GM12878 (cell line): ENCODE results near the gene YIF1A. TPM values are rescaled to one million over a fixed set of nuclear protein-coding genes. Genes with fewer than 3 reads are reported as not detected.

Experiments used
- ATF2 ChIP-seq: IDR thresholded peaks from 2 replicates; pipeline ENCODE4 v1.6.1; 2012; ENCODE audit warnings: low read length, inconsistent platforms
- ATF7 ChIP-seq: fragments of 450-650 bp; IDR thresholded peaks from 2 replicates; pipeline ENCODE4 v1.6.1; 2016; ENCODE audit warnings: low read depth, mild to moderate bottlenecking
- BACH1 ChIP-seq: fragments of 450-650 bp; IDR thresholded peaks from 2 replicates; pipeline ENCODE4 v1.6.1; 2017; ENCODE audit warnings: mild to moderate bottlenecking, borderline replicate concordance
- BHLHE40 ChIP-seq, 2 experiments: fragments of 450-650 bp in 1 of 2; IDR thresholded peaks; 2 replicates each; pipeline ENCODE4 v1.6.1; 2011 to 2017; ENCODE audit warnings: low read depth in 2 of 2, borderline replicate concordance in 1 of 2, improper control_type of control experiment in 1 of 2, low read length in 1 of 2, mild to moderate bottlenecking in 1 of 2
- CHD2 ChIP-seq: IDR thresholded peaks from 2 replicates; pipeline ENCODE4 v1.6.1; 2011; ENCODE audit warnings: low read depth, low read length, improper control_type of control experiment, borderline replicate concordance
- CREB1 ChIP-seq: IDR thresholded peaks from 2 replicates; pipeline ENCODE4 v1.6.1; 2012; ENCODE audit warnings: low read depth, mild to moderate bottlenecking, inconsistent platforms
- HDAC2 ChIP-seq: fragments of 200-600 bp; sonication (generic); IDR thresholded peaks from 2 replicates; pipeline ENCODE4 v1.6.1; 2017
- KLF5 ChIP-seq: fragments of 450-650 bp; IDR thresholded peaks from 2 replicates; pipeline ENCODE4 v1.6.1; 2014; ENCODE audit warnings: mild to moderate bottlenecking; ENCODE audit not compliant: partially characterized antibody
- MTA2 ChIP-seq: fragments of 450-650 bp; IDR thresholded peaks from 2 replicates; pipeline ENCODE4 v1.6.1; 2016; ENCODE audit warnings: low read depth, mild to moderate bottlenecking, moderate library complexity
- POLR2A ChIP-seq: IDR thresholded peaks from 2 replicates; pipeline ENCODE4 v1.6.1; 2011; ENCODE audit warnings: low read depth, mild to moderate bottlenecking, low read length
- RAD51 ChIP-seq: fragments of 450-650 bp; IDR thresholded peaks from 2 replicates; pipeline ENCODE4 v1.6.1; 2016; ENCODE audit warnings: moderate library complexity, mild to moderate bottlenecking, inconsistent platforms
- SIX5 ChIP-seq: IDR thresholded peaks from 2 replicates; pipeline ENCODE4 v1.6.1; 2011; ENCODE audit warnings: mild to moderate bottlenecking, low read depth, low read length, moderate library complexity; ENCODE audit not compliant: severe bottlenecking
- SUZ12 ChIP-seq: fragments of 200-600 bp; sonication (generic); IDR thresholded peaks from one replicate; pipeline ENCODE4 v1.6.1; 2018; ENCODE audit warnings: antibody characterized with exemption, mild to moderate bottlenecking; ENCODE audit not compliant: unreplicated experiment
- TARDBP ChIP-seq: IDR thresholded peaks from 2 replicates; pipeline ENCODE4 v1.6.1; 2016; ENCODE audit warnings: borderline replicate concordance
- TCF3 ChIP-seq: IDR thresholded peaks from 2 replicates; pipeline ENCODE4 v1.6.1; 2012; ENCODE audit warnings: low read depth, mild to moderate bottlenecking, low read length, borderline replicate concordance; ENCODE audit not compliant: insufficient read depth
- YY1 ChIP-seq: IDR thresholded peaks from 2 replicates; pipeline ENCODE4 v1.6.1; 2011; ENCODE audit warnings: low read depth, mild to moderate bottlenecking, low read length
- ZBTB4 ChIP-seq: fragments of 450-650 bp; formaldehyde crosslinking; IDR thresholded peaks from 2 replicates; pipeline ENCODE4 v1.4.0; 2022; ENCODE audit warnings: mild to moderate bottlenecking, moderate library complexity
- polyA plus RNA-seq, 11 experiments: library from polyadenylated mRNA; depleted of rRNA in 4 of 11; unstranded in 6 of 11; stranded (reverse) in 5 of 11; fragments of >200 nt; fragmentation: Nextera tagmentation in 4 of 11; fragmentation: Illumina TruSeq in 1 of 11; extraction: Ambion mirVana in 4 of 11; extraction: Trizol in 1 of 11; gene quantifications; 1 replicate in 1 of 11; 2 replicates in 10 of 11; pipeline versions ENCODE4 v1.2.1 to v1.2.3, GENCODE V29; 2011 to 2016; ENCODE audit warnings: inconsistent platforms in 2 of 11, missing spikeins in 2 of 11, low read depth in 1 of 11
- total RNA-seq, 4 experiments: library from RNA; depleted of rRNA in 3 of 4; stranded (reverse); fragments of >200 nt in 3 of 4; fragmentation: Illumina TruSeq in 1 of 4; extraction: Trizol in 1 of 4; gene quantifications; 2 replicates each; pipeline versions ENCODE4 v1.2.1 to v1.2.3, GENCODE V29; 2013 to 2021
- TF ChIP-seq, protein P1 (sequence below): fragments of 450-650 bp; IDR thresholded peaks from 2 replicates; pipeline ENCODE4 v1.6.1; 2017; ENCODE audit warnings: antibody characterized with exemption, mild to moderate bottlenecking, moderate library complexity
- TF ChIP-seq, protein P2 (sequence below): fragments of 450-650 bp; IDR thresholded peaks from 2 replicates; pipeline ENCODE4 v1.6.1; 2017; ENCODE audit warnings: borderline replicate concordance
- TF ChIP-seq, protein P3 (sequence below): fragments of 450-650 bp; conservative IDR thresholded peaks from 2 replicates; pipeline ENCODE4 v1.6.1; 2017; ENCODE audit warnings: mild to moderate bottlenecking, moderate library complexity

The YIF1A gene
- total and polyA plus RNA-seq, 10 of the 15 experiments (the other 5 are each of a cell fraction or from before 2014, with no cell fraction given): 6.6 to 128 (median 71.7) TPM

DNA sequence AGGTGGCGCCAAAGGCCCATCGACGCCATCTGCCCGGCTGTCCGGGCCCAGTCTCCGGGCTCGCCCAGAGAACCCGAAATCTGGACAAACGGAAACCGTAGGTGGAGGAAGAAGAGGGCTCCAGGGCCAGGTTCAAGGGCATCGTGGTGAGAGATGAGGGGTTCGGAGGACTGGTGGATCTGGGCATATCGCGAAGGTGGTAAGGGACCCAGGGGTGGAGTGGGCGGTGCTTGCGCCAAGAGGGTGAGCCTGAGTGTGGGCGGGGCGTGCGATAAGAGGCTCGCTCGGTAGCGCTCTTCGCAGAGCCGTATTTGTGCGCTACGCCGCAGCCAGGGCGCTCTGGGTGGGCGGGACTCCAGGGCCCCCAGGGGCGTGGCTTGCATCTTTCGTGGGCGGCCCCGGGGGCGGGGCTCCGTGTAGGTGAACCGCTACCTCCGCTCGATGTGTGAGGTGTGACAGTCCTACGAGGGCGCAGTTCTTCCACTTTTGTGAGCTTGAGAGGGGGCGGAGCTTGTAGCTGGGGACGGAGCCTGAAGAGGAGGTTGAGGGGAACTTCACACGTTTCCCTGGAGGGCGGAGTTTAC is 23.1 kb upstream of the YIF1A start (continued):
- TF ChIP-seq, protein P1, sequence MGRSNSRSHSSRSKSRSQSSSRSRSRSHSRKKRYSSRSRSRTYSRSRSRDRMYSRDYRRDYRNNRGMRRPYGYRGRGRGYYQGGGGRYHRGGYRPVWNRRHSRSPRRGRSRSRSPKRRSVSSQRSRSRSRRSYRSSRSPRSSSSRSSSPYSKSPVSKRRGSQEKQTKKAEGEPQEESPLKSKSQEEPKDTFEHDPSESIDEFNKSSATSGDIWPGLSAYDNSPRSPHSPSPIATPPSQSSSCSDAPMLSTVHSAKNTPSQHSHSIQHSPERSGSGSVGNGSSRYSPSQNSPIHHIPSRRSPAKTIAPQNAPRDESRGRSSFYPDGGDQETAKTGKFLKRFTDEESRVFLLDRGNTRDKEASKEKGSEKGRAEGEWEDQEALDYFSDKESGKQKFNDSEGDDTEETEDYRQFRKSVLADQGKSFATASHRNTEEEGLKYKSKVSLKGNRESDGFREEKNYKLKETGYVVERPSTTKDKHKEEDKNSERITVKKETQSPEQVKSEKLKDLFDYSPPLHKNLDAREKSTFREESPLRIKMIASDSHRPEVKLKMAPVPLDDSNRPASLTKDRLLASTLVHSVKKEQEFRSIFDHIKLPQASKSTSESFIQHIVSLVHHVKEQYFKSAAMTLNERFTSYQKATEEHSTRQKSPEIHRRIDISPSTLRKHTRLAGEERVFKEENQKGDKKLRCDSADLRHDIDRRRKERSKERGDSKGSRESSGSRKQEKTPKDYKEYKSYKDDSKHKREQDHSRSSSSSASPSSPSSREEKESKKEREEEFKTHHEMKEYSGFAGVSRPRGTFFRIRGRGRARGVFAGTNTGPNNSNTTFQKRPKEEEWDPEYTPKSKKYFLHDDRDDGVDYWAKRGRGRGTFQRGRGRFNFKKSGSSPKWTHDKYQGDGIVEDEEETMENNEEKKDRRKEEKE: no peak
- TF ChIP-seq ATF2: no peak
- TF ChIP-seq ATF7: peak; percentile 12; the same call in 1 of the 2 replicates
- TF ChIP-seq MTA2: peak; percentile 36; the same call in 1 of the 2 replicates
- TF ChIP-seq TCF3: 0 out of 2 replicates have a peak, but pooled peaks have one; percentile 14
- peak; percentile 41 to 43; a peak in 3 of 4 replicates for TF ChIP-seq BHLHE40 (IDR thresholded peaks at IDR 0.05; ENCODE audit: borderline replicate concordance in 1 of 2, low read depth in 2 of 2, low read length in 1 of 2)
- no peak for TF ChIP-seq ZBTB4 (CRISPR knock-in tag)
- no peak for TF ChIP-seq CHD2
- peak; percentile 79 for TF ChIP-seq YY1
- no peak for TF ChIP-seq RAD51
- TF ChIP-seq SIX5: no peak
- no peak for TF ChIP-seq HDAC2
- TF ChIP-seq, protein P2, sequence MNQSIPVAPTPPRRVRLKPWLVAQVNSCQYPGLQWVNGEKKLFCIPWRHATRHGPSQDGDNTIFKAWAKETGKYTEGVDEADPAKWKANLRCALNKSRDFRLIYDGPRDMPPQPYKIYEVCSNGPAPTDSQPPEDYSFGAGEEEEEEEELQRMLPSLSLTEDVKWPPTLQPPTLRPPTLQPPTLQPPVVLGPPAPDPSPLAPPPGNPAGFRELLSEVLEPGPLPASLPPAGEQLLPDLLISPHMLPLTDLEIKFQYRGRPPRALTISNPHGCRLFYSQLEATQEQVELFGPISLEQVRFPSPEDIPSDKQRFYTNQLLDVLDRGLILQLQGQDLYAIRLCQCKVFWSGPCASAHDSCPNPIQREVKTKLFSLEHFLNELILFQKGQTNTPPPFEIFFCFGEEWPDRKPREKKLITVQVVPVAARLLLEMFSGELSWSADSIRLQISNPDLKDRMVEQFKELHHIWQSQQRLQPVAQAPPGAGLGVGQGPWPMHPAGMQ: no peak
- TF ChIP-seq SUZ12: no peak
- TF ChIP-seq CREB1: no peak; the same call in 1 of the 2 replicates
- no peak for TF ChIP-seq TARDBP
- TF ChIP-seq, protein P3, sequence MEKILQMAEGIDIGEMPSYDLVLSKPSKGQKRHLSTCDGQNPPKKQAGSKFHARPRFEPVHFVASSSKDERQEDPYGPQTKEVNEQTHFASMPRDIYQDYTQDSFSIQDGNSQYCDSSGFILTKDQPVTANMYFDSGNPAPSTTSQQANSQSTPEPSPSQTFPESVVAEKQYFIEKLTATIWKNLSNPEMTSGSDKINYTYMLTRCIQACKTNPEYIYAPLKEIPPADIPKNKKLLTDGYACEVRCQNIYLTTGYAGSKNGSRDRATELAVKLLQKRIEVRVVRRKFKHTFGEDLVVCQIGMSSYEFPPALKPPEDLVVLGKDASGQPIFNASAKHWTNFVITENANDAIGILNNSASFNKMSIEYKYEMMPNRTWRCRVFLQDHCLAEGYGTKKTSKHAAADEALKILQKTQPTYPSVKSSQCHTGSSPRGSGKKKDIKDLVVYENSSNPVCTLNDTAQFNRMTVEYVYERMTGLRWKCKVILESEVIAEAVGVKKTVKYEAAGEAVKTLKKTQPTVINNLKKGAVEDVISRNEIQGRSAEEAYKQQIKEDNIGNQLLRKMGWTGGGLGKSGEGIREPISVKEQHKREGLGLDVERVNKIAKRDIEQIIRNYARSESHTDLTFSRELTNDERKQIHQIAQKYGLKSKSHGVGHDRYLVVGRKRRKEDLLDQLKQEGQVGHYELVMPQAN: peak; percentile 34; the same call in 1 of the 2 replicates
- TF ChIP-seq KLF5: peak; percentile 32
- 0 out of 2 replicates have a peak, but pooled peaks have one; percentile 52 for TF ChIP-seq BACH1
- TF ChIP-seq POLR2A: peak; percentile 56; the same call in 1 of the 2 replicates
